ENCODE data around the gene ATP10B. TPM values are rescaled to one million over a fixed set of nuclear protein-coding genes. Genes with fewer than 3 reads are reported as not detected.

Gene ATP10B
- total RNA-seq, 1 donor from 2014 or later: not detected

GRCh38 chr5:160545832-160546231 lies 306.2 kb downstream of the ATP10B start:
- ATAC-seq (no peak), DNase-seq (ENCODE audit: missing footprints) (no peak)
- intact Hi-C loops (cut with DNase I): no loop called here

- DNase-seq (ENCODE audit: missing footprints) (no peak), ATAC-seq (no peak)
- intact Hi-C loops (cut with DNase I): no loop called here
Observed at GRCh38 chr5:160543395-160543794, 308.6 kb downstream of the ATP10B start.

GRCh38 chr5:160542840-160543239 lies 309.2 kb downstream of the ATP10B start:
- intact Hi-C loops (cut with DNase I): no loop called here
- DNase-seq (ENCODE audit: missing footprints) (no peak), ATAC-seq (no peak)

- DNase-seq (ENCODE audit: missing footprints): no peak
- intact Hi-C loops (cut with DNase I): no loop called here
Observed at GRCh38 chr5:160542281-160542680, 309.7 kb downstream of the ATP10B start.

GRCh38 chr5:160539431-160539830 lies 312.6 kb downstream of the ATP10B start:
- intact Hi-C loops (cut with DNase I): no loop called here
- no peak for DNase-seq (ENCODE audit: missing footprints)
- no peak for ATAC-seq

More at GRCh38 chr5:160542281-160542680, 309.7 kb downstream of the ATP10B start:
- ATAC-seq: no peak

- ATAC-seq: no peak
- intact Hi-C loops (cut with DNase I): no loop called here
- no peak for DNase-seq (ENCODE audit: missing footprints)
Observed at GRCh38 chr5:160537940-160538339, 314.1 kb downstream of the ATP10B start.

- intact Hi-C loops (cut with DNase I): no loop called here
- no peak for DNase-seq (ENCODE audit: missing footprints)
- ATAC-seq: no peak
Observed at GRCh38 chr5:160537116-160537515, 314.9 kb downstream of the ATP10B start.

GRCh38 chr5:160534914-160535313 lies 317.1 kb downstream of the ATP10B start:
- intact Hi-C loops (cut with DNase I): no loop called here
- ATAC-seq: no peak
- DNase-seq (ENCODE audit: missing footprints): no peak

GRCh38 chr5:160534125-160534524 lies 317.9 kb downstream of the ATP10B start:
- intact Hi-C loops (cut with DNase I): no loop called here
- DNase-seq (ENCODE audit: missing footprints) (no peak), ATAC-seq (no peak)

GRCh38 chr5:160525471-160526261 lies 326.3 kb downstream of the ATP10B start:
- intact Hi-C loops (cut with DNase I): no loop called here
- DNase-seq (ENCODE audit: missing footprints) (no peak), ATAC-seq (no peak)

GRCh38 chr5:160524827-160525226 lies 327.2 kb downstream of the ATP10B start:
- intact Hi-C loops (cut with DNase I): no loop called here
- ATAC-seq (no peak), DNase-seq (ENCODE audit: missing footprints) (no peak)

GRCh38 chr5:160523502-160524163 lies 328.4 kb downstream of the ATP10B start:
- ATAC-seq: no peak
- no peak for DNase-seq (ENCODE audit: missing footprints)
- intact Hi-C loops (cut with DNase I): no loop called here

- DNase-seq (ENCODE audit: missing footprints): no peak
- no peak for ATAC-seq
- intact Hi-C loops (cut with DNase I): no loop called here
Observed at GRCh38 chr5:160521392-160521663, 330.7 kb downstream of the ATP10B start.

GRCh38 chr5:160520609-160521391 lies 331.2 kb downstream of the ATP10B start:
- ATAC-seq (no peak), DNase-seq (ENCODE audit: missing footprints) (no peak)
- intact Hi-C loops (cut with DNase I): no loop called here

GRCh38 chr5:160516696-160517530 lies 335.1 kb downstream of the ATP10B start:
- ATAC-seq (no peak), DNase-seq (ENCODE audit: missing footprints) (no peak)
- intact Hi-C loops (cut with DNase I): no loop called here

- DNase-seq (ENCODE audit: missing footprints) (no peak), ATAC-seq (no peak)
- intact Hi-C loops (cut with DNase I): no loop called here
Observed at GRCh38 chr5:160514866-160515265, 337.1 kb downstream of the ATP10B start.

GRCh38 chr5:160514191-160514590 lies 337.8 kb downstream of the ATP10B start:
- intact Hi-C loops (cut with DNase I): no loop called here
- ATAC-seq (no peak), DNase-seq (ENCODE audit: missing footprints) (no peak)

- DNase-seq (ENCODE audit: missing footprints): no peak
- intact Hi-C loops (cut with DNase I): no loop called here
Observed at GRCh38 chr5:160513485-160513884, 338.5 kb downstream of the ATP10B start.

More at GRCh38 chr5:160513485-160513884, 338.5 kb downstream of the ATP10B start:
- no peak for ATAC-seq
